ENCODE data around the gene B4GALT4.

B4GALT4 gene

DNA sequence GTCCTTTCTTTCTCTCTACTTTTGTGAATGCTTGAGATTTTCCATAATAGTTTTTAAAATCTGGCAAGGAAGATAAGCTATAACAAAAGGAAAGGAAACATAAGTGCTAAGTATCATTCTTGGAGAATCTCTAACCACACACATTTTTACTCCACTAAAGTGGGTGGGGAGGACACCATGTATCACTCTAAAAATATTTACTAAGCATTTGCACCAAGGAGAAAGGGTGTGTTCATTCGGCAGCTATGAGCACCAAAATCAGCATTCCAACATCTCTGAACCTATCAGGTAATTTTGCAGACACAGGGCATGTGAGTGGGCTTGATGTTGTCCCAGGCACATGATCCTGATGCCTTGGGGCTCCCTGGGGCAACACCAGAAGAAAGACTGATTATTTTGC is 5.5 kb downstream of the B4GALT4 start:
- DNase-seq, result no peak

GRCh38 chr3:119234610-119235009 is 6.1 kb downstream of the B4GALT4 start:
- no peak for DNase-seq

- DNase-seq, result no peak
Measured at GRCh38 chr3:119230745-119231144, 9.9 kb downstream of the B4GALT4 start.

DNA sequence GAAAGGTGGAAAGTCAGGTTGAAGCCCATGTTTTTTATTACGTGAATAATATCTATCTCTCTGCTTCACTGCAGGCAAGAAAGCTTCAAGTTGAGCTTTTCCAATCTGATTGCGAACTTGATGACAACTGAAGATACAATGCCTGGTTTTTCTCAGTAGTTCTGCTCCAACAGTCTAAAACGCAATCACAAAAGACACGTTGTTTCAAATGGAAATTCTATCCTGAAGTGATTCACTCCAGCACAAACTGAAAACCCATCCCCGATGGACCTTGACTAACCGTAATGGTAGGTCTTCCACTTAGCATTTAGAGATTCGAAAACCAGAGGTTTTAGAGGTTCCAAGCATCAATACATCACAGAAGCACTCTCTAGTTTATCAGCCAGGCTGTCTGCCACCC is 10.6 kb downstream of the B4GALT4 start:
- no peak for DNase-seq

DNA sequence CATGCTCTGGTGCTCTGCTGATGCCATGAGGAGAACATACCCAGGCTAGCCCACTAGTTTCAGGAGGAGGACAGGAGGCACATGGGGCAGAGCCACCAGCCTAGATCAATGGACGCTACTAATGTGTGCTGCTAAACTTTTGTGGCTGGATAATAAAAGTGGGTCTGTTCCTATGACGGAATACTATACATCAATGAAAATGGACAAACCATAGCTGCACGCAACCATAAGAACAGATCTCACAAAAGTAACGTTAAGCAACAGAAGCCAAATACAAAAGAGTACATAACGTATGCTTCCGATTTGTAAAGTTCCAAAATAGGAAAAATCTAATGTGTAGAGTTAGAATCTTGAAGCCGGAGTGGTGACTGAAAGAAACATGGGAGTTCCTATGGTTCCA is 11.5 kb downstream of the B4GALT4 start:
- no peak for DNase-seq

DNA sequence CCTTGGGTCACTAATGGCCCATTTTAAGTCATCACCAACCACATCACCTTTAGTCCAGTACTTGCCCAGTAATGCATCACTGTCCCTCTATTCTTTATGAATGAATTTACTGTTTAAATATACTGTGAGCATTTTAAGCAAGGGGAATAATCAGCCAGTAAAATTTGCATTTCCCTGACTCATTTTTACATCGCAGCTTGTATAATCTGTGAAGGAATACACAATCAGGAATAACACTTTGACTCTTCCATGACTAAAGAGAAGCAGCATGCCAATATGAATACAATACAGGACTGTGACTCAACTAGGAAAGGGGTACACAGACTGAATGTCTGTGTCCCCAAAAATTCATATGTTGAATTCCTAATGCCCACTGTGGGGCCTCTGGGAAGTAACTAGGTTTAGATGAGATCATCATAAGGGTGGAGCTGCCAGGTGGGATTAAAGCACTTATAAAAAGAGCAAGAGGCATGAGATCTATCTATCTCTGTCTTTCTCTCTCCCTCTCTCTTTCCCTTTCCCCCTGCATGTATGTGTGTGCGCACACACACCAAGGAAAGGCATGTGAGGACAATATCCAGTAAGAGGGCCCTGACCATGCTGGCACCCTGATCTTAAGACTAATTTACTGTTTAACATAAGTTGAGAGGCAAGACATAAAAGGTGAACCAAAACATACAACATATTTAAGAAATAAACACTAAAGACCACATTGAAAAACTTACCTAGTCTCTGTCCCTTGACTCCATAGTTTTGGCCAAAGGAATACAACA is 12.1 kb downstream of the B4GALT4 start:
- DNase-seq, result no peak

DNA sequence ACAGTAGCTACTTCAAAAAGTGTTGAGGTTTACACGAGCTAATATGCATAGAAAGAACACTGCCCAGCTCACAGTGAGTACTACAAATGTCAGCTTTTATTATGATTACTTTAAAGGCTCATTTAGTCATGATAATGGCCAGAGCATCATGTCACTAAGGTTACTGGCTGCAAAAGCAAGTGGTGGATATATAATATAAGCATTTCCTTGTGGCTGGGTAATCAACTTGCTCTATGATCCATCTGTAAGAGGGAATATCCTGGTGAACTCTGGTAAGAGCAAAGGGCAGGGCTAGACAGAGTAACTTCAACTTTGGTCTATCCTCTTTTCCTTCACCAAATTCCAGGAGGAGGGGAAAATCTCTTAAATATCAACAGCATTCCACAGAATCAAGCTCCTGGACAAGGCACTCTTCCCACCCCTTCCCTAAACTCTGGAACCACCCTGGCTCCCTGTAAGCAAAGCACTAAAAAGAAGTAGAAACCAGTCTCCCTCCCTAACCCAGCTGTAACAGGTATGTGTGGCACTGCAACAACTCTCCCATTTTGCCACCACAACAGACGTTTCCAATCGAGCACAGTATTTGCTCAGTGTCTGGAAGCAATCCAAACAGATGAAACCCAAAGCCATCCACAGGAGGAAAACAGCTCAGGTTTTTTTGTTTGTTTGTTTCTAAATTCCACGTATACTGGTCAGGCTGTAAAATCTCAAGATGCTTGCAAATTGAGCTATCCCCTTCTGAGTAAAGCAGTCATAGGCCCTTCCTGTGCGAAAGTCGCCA is 13.4 kb downstream of the B4GALT4 start:
- no peak for DNase-seq

DNA sequence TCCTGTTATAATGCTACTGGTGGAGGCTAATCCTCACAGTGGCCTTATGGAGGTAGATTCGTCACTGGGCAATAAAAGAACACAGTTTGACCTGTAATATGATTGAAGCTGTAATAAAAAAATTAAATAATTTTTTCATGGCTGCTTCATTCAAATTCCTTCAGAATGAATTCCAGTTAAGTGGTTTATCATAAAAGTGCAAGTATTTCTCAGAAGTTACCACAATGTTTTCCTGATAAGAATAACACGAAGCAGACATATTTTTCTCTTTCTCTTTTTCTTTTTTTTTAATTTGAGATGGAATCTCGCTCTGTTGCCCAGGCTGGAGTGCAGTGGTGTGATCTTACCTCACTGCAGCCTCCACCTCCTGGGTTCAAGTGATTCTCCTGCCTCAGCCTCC is 15.6 kb downstream of the B4GALT4 start:
- DNase-seq, result no peak

DNA sequence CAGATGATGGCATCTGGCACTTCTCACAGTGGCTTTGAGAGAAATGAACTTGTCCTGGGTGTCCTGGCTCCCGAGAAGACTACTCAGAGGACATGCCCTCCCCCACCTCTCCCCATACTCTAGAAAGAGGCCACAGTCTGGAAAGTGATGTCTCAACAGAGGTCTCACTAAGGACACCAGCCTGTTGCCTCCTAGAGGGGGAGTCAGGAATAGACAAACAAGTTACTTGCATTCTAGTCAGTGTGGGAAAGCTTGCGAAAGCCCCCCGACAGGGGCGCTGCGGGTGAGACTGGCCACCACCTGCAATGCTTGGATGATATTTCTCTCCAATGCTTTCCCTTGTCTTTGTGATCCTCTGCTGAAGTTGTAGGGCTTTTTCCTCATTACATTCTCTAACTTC is 17.2 kb downstream of the B4GALT4 start:
- no peak for DNase-seq

DNA sequence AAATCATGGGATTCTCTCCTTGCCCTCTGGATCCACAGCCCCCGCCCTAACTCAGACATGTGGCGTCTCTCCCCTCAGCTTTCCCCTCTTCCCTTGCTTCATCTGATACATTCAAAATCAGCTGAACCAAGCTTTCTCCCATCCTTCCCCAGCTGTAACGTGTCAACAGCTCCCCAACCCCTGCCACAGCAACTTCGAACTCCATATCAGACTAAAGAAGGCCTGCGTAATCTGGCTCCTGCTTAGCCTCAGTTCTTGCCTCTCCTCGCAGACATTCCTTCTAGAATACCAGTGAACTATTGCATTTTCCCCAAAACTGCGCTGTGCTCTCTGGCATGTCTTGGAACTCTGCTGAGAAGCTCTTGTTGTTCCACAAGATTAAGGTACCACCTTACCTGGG is 18.3 kb downstream of the B4GALT4 start:
- DNase-seq, result no peak

DNA sequence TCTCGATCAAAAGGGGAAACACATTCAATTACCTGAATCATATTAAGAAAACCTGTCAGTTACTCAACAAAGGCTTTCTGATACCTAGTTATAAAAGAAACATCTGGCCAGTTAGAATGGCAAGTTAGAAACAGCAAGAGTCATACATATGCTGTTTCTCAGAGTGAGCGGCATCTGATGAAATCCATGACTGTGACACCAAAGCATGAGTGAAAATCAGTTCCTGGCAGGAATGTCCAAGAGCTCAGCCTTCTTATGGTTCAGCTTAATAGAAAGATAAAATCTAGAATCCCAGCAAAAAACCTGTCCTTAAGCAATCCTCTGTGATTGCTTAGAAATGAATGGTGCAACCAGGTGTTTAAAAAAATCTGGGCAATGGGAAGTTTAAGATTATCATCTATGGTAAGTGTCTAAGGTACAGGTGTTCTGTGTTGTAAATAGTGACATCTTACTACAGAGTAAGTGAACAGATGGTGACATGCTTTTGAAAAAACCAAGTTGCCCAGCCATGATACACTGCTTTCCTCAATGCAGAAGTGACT is 18.8 kb downstream of the B4GALT4 start:
- DNase-seq, result no peak

DNA sequence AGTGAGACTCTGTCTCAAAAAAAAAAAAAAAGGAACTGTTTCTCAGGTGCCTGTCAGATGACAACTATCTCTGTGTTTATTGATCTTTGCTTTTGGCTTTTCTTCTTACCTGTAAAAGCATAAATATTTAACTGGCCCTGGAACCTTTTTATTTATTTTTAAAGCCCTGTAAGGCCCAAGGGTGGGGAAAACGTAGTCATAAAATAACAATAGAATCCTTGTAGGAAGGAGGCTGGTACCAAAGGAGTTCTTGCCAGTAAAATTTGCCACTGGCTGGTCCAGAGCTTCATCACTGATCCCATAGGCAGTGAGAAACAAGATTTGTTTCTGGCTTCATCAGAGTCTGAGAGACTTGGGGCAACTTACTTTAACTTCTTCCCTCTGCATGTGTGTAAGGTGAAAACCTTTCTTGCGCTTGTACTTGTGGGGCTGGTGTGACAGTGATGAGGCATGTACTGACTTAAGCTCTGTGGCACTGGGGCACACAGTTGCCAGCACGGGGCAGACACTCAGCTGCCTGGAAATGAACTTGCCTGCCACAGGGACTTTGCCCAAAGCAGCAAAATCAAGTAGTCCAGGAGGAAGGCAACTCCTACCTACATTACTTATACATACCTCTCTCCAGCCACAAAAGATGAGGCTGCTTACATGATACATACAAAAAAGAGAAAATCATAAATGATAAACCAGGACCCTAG is 19.6 kb downstream of the B4GALT4 start:
- DNase-seq, result no peak

DNA sequence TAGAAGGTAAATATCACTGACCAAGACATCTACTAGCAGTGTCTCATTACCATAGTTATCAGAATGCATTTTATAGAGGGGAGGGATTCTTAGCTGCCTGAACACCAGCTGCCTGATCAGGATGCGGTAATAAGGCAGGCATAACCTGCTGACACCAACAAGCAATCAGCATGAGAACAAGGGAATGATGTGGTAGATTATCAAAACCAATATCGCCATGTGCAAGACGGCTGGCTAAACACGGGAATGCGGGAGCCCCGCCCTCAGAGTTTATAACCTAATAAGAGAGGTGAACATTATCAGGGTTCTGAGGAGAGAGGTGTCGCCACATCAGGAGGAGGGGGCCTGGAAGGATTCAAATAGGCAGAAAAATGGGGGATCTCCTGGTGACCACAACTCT is 20.5 kb downstream of the B4GALT4 start:
- DNase-seq, result no peak

DNA sequence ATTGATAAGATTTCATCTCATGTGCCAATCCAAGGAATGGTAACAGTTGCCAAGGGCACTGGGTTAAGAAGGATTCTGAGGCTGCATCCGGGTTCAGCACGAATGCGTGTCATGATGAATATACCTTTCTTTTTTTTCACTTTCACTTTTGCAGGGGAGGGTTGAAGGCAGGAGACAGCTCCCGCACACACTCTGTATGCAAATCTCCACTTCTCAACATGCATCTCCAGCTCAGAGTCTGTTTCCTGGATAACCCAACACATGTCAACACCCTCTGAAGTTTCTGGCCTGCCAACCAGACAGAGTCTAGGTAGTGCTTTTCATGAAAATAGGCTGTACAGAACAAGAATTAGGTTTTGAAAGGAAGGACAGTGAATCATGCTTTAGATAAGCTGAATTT is 21.6 kb downstream of the B4GALT4 start:
- DNase-seq, result no peak

- no peak for DNase-seq
Measured at GRCh38 chr3:119211803-119212202, 28.9 kb downstream of the B4GALT4 start.

GRCh38 chr3:119211193-119211592 is 29.5 kb downstream of the B4GALT4 start:
- no peak for DNase-seq

- no peak for DNase-seq
Measured at GRCh38 chr3:119207512-119207875, 33.2 kb downstream of the B4GALT4 start.

DNA sequence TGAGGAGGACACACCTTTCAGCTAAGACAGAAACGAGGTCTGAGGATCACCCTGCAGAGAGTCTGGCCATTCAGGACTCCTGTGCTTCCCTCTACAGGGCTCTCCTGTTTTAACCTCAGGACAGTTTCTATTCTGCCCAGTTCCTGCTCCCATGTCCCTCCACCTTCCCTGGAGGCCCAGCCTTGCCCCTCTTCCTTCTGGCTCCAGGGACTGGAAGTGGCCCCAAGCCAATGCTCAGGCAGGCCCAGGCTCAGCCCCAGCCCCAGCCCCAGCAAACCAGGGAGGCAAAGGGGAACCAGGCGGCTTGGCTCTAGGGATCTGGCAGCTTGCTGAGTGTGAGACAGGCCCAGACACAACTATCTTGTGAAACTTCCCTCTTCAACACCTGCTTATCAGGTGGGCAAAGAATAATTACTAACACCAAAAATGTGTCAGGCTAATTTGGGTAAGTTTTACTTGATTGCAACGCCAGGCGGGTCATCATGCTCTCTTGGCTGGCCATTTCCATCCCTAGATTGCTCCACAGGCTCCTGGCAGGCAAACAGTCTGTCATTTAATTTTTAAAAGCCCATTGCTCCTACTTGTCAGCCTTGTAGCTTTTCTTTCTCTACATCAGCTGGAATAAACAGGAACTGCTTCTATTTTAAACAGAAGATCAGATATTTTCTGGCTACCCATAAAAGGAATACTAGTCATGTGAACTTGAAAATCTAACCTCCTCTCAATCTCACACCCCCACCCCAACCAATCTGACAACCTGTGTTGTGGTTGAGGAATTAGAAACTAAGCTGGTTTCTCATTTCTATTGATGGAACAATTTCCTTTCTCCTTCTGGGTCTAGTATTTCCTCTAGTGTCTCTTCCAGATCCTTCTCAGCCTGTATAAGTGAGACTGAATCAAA is 33.8 kb downstream of the B4GALT4 start:
- DNase-seq, result no peak

DNA sequence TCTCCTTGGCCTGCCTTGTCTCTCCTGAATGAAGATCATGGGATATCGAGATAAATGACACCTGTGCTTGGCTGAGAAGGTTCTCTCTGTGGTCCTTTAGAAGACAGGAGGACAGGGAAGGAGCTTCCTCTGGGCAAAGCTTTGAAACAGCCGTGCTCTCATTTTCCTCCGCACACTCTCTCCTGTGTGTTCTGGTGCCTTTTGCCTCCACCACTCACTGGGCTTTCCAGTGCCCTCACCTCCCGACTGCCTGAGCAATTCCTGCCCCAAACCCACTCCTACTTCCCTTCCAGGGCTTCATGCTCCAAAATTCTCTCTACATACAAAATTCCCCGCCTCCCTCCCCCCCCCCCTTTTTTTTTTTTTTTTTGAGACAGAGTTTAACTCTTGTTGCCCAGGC is 35.0 kb downstream of the B4GALT4 start:
- DNase-seq, result no peak

GRCh38 chr3:119205209-119205608 is 35.5 kb downstream of the B4GALT4 start:
- DNase-seq, result no peak

- DNase-seq, result no peak
Measured at GRCh38 chr3:119195911-119196310, 44.8 kb downstream of the B4GALT4 start.

DNA sequence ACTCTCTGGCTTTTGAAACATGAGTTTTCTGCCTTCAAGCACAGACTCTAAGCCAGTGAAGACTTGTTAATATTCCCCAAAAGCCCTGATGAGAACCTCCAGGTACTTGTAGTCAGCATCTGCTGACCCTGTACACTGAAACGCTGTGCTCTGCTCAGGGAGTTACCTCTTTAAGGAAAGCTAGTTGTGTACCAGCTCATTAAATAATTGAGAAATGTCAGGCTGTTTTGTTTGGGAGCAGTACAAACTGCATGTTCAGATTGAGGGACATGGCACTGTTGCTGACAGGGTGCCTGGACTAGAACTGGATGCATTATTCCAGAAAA is 45.6 kb downstream of the B4GALT4 start:
- no peak for DNase-seq

Data from NCI-H1436 treated with DMSO at 0.1 percent for 48 hours (cell line).